HEK293 (cell line): ENCODE results near the gene DOK4.

Source experiments
- CTCF ChIA-PET: fragments of 350-600 bp; formaldehyde crosslinking; extraction: SDS; loops from one replicate; lab custom pipeline; 2021; ENCODE audit warnings: antibody characterized with exemption; lab: Yijun Ruan, JAX
- POLR2A ChIA-PET: fragments of 300-600 bp; formaldehyde crosslinking; extraction: SDS; loops from one replicate; lab custom pipeline; 2020; ENCODE audit warnings: antibody characterized with exemption, inconsistent platforms; lab: Yijun Ruan, JAX
- H3K27ac ChIP-seq: fragments of 200-500 bp; sonication (Bioruptor generic); 2 replicates; pipeline ENCODE4 v1.5.1; 2014; ENCODE audit warnings: low read depth, low read length, control low read depth, inconsistent platforms; ENCODE audit errors: extremely low read depth
- H3K36me3 ChIP-seq, 2 experiments: fragments of 200-500 bp in 1 of 2; sonication (Bioruptor generic) in 1 of 2; 1 replicate in 1 of 2; 2 replicates in 1 of 2; pipeline ENCODE4 v1.5.1; 2014 to 2017; ENCODE audit warnings: inconsistent platforms in 2 of 2, low read length in 2 of 2; ENCODE audit not compliant: control insufficient read depth in 2 of 2, insufficient read depth in 1 of 2
- H3K4me1 ChIP-seq: fragments of 200-500 bp; sonication (Bioruptor generic); 2 replicates; pipeline ENCODE4 v1.5.1; 2014; ENCODE audit warnings: mild to moderate bottlenecking, low read length, inconsistent platforms; ENCODE audit not compliant: control insufficient read depth, insufficient read depth
- H3K4me3 ChIP-seq: 2 replicates; pipeline ENCODE4 v1.5.1; 2011; ENCODE audit warnings: low read depth, mild to moderate bottlenecking, control low read depth, low read length, moderate library complexity
- H3K9me3 ChIP-seq: fragments of 200-500 bp; sonication (Bioruptor generic); 2 replicates; pipeline ENCODE4 v1.5.1; 2014; ENCODE audit warnings: low read depth, low read length, inconsistent platforms; ENCODE audit not compliant: control insufficient read depth, insufficient read depth
- BCL11B ChIP-seq: fragments of 450-650 bp; formaldehyde crosslinking; IDR thresholded peaks from 2 replicates; pipeline ENCODE4 v1.5.1; 2016; ENCODE audit warnings: low read depth, missing biosample characterization, missing genetic modification characterization
- HOXA7 ChIP-seq: sonication (generic); formaldehyde crosslinking; IDR thresholded peaks from 2 replicates; pipeline ENCODE4 v1.8.1; 2022; ENCODE audit warnings: missing genetic modification reagents, borderline replicate concordance
- OSR2 ChIP-seq: fragments of 450-650 bp; formaldehyde crosslinking; IDR thresholded peaks from 2 replicates; pipeline ENCODE4 v1.5.1; 2016; ENCODE audit warnings: missing biosample characterization, missing genetic modification characterization
- OVOL3 ChIP-seq: fragments of 450-650 bp; formaldehyde crosslinking; IDR thresholded peaks from 2 replicates; pipeline ENCODE4 v1.5.1; 2016; ENCODE audit warnings: missing biosample characterization, missing genetic modification characterization
- PRDM1 ChIP-seq: fragments of 450-650 bp; formaldehyde crosslinking; IDR thresholded peaks from 2 replicates; pipeline ENCODE4; 2016; ENCODE audit warnings: missing biosample characterization, missing genetic modification characterization
- PRDM10 ChIP-seq: fragments of 450-650 bp; formaldehyde crosslinking; IDR thresholded peaks from 2 replicates; pipeline ENCODE4 v1.5.1; 2016; ENCODE audit warnings: missing biosample characterization, missing genetic modification characterization
- PRDM4 ChIP-seq: fragments of 450-650 bp; formaldehyde crosslinking; IDR thresholded peaks from 2 replicates; pipeline ENCODE4 v1.5.1; 2017; ENCODE audit warnings: missing biosample characterization, missing genetic modification characterization
- SP7 ChIP-seq: fragments of 450-650 bp; formaldehyde crosslinking; IDR thresholded peaks from 2 replicates; pipeline ENCODE4 v1.5.1; 2016; ENCODE audit warnings: missing biosample characterization, missing genetic modification characterization
- WT1 ChIP-seq: fragments of 450-650 bp; formaldehyde crosslinking; IDR thresholded peaks from 2 replicates; pipeline ENCODE4 v1.5.1; 2016; ENCODE audit warnings: missing biosample characterization, missing genetic modification characterization
- YY2 ChIP-seq: fragments of 450-650 bp; formaldehyde crosslinking; IDR thresholded peaks from 2 replicates; pipeline ENCODE4 v1.5.1; 2016; ENCODE audit warnings: missing biosample characterization, missing genetic modification characterization
- ZBTB1 ChIP-seq: fragments of 450-650 bp; formaldehyde crosslinking; IDR thresholded peaks from 2 replicates; pipeline ENCODE4 v1.5.1; 2016; ENCODE audit warnings: missing biosample characterization, missing genetic modification characterization
- ZBTB11 ChIP-seq: fragments of 450-650 bp; formaldehyde crosslinking; conservative IDR thresholded peaks from 2 replicates; pipeline ENCODE4 v1.5.1; 2016; ENCODE audit warnings: low read depth, missing biosample characterization, missing genetic modification characterization
- ZBTB20 ChIP-seq: fragments of 450-650 bp; formaldehyde crosslinking; IDR thresholded peaks from 2 replicates; pipeline ENCODE4 v1.5.1; 2016; ENCODE audit warnings: missing biosample characterization, missing genetic modification characterization
- ZBTB21 ChIP-seq: fragments of 450-650 bp; formaldehyde crosslinking; IDR thresholded peaks from 2 replicates; pipeline ENCODE4 v1.5.1; 2017; ENCODE audit warnings: missing biosample characterization, missing genetic modification characterization
- ZBTB8A ChIP-seq: fragments of 450-650 bp; formaldehyde crosslinking; IDR thresholded peaks from 2 replicates; pipeline ENCODE4 v1.5.1; 2016; ENCODE audit warnings: missing biosample characterization, missing genetic modification characterization
- ZFHX2 ChIP-seq: fragments of 450-650 bp; formaldehyde crosslinking; conservative IDR thresholded peaks from 2 replicates; pipeline ENCODE4 v1.5.1; 2016; ENCODE audit warnings: missing biosample characterization, missing genetic modification characterization
- ZNF157 ChIP-seq: fragments of 450-650 bp; formaldehyde crosslinking; IDR thresholded peaks from 2 replicates; pipeline ENCODE4 v1.5.1; 2016; ENCODE audit warnings: missing biosample characterization, missing genetic modification characterization
- ZNF175 ChIP-seq: fragments of 450-650 bp; formaldehyde crosslinking; IDR thresholded peaks from 2 replicates; pipeline ENCODE4 v1.5.1; 2016; ENCODE audit warnings: missing biosample characterization, missing genetic modification characterization
- ZNF2 ChIP-seq: fragments of 450-650 bp; formaldehyde crosslinking; IDR thresholded peaks from 2 replicates; pipeline ENCODE4 v1.5.1; 2016; ENCODE audit warnings: missing biosample characterization, missing genetic modification characterization
- ZNF214 ChIP-seq: fragments of 450-650 bp; formaldehyde crosslinking; IDR thresholded peaks from 2 replicates; pipeline ENCODE4 v1.5.1; 2017; ENCODE audit warnings: missing biosample characterization, mild to moderate bottlenecking, missing genetic modification characterization, borderline replicate concordance
- ZNF239 ChIP-seq: fragments of 450-650 bp; formaldehyde crosslinking; IDR thresholded peaks from 2 replicates; pipeline ENCODE4 v1.5.1; 2016; ENCODE audit warnings: missing biosample characterization, missing genetic modification characterization
- ZNF266 ChIP-seq: fragments of 450-650 bp; formaldehyde crosslinking; IDR thresholded peaks from 2 replicates; pipeline ENCODE4 v1.5.1; 2016; ENCODE audit warnings: missing biosample characterization, missing genetic modification characterization, low read depth
- ZNF555 ChIP-seq: fragments of 450-650 bp; formaldehyde crosslinking; conservative IDR thresholded peaks from 2 replicates; pipeline ENCODE4 v1.5.1; 2017; ENCODE audit warnings: missing biosample characterization, mild to moderate bottlenecking, missing genetic modification characterization, inconsistent platforms
- ZNF658 ChIP-seq: fragments of 450-650 bp; formaldehyde crosslinking; IDR thresholded peaks from 2 replicates; pipeline ENCODE4; 2016; ENCODE audit warnings: missing biosample characterization, missing genetic modification characterization
- ZNF692 ChIP-seq: fragments of 450-650 bp; formaldehyde crosslinking; IDR thresholded peaks from 2 replicates; pipeline ENCODE4 v1.5.1; 2016; ENCODE audit warnings: missing biosample characterization, missing genetic modification characterization
- ZSCAN30 ChIP-seq: fragments of 450-650 bp; IDR thresholded peaks from 2 replicates; pipeline ENCODE4 v1.5.1; 2018; ENCODE audit warnings: missing biosample characterization, mild to moderate bottlenecking, missing genetic modification characterization, moderate library complexity
- ZXDB ChIP-seq: fragments of 450-650 bp; formaldehyde crosslinking; IDR thresholded peaks from 2 replicates; pipeline ENCODE4 v1.5.1; 2016; ENCODE audit warnings: missing biosample characterization, missing genetic modification characterization

DOK4 gene

GRCh38 chr16:57447186-57447962, 38.9 kb downstream of the DOK4 start, which contains the start of the genes CIAPIN1 and COQ9:
Gene CIAPIN1, minus strand, starts transcription at chr16:57447385. Its CDS starts 6,457 bp downstream, at chr16:57440928.
Gene COQ9, plus strand, starts transcription at chr16:57447479. Its CDS starts 27 bp downstream, at chr16:57447506.
- POLR2A ChIA-PET: interaction anchor here (0.5 to 2.4 kb wide), 26 partner anchors 9 to 367 kb away, joined by 3 to 40 read pairs (median 4); partner anchors contain the start of genes ADGRG1, POLR2C, PSME3IP1 and RSPRY1
- no peaks in the 10 kb centered on the region for H3K4me1 ChIP-seq
- no peak for TF ChIP-seq ZNF266 (tag by site-specific recombination)
- TF ChIP-seq PRDM1 (tag by site-specific recombination): 0 out of 2 replicates have a peak, but pooled peaks have one; percentile 7
- peak; percentile 59; the same call in 1 of the 2 replicates for TF ChIP-seq ZNF692 (tag by site-specific recombination)
- no peak for TF ChIP-seq HOXA7
- TF ChIP-seq ZSCAN30 (tag by site-specific recombination): peak; percentile 38; the same call in 1 of the 2 replicates
- TF ChIP-seq ZNF175 (tag by site-specific recombination): no peak
- peak; percentile 77 for TF ChIP-seq SP7
- peak; percentile 29; the same call in 1 of the 2 replicates for TF ChIP-seq OVOL3 (tag by site-specific recombination)
- peak; percentile 81 for TF ChIP-seq PRDM10
- peak; percentile 34; the same call in 1 of the 2 replicates for TF ChIP-seq PRDM4 (tag by site-specific recombination)
- TF ChIP-seq ZFHX2 (tag by site-specific recombination): peak; percentile 89
- no peak for TF ChIP-seq ZBTB1 (tag by site-specific recombination)
- TF ChIP-seq ZNF658 (tag by site-specific recombination): no peak
- TF ChIP-seq YY2: peak; percentile 92
- 0 out of 2 replicates have a peak, but pooled peaks have one; percentile 14 for TF ChIP-seq ZNF239 (tag by site-specific recombination)
- TF ChIP-seq ZNF555: no peak
- peak; percentile 55; the same call in 1 of the 2 replicates for TF ChIP-seq ZNF2 (tag by site-specific recombination)
- peak; percentile 57; the same call in 1 of the 2 replicates for TF ChIP-seq ZBTB20 (tag by site-specific recombination)
- TF ChIP-seq ZBTB21: no peak; the same call in 1 of the 2 replicates
- no peak for TF ChIP-seq BCL11B (tag by site-specific recombination)
- TF ChIP-seq ZBTB8A (tag by site-specific recombination): peak; percentile 26; the same call in 1 of the 2 replicates
- TF ChIP-seq OSR2 (tag by site-specific recombination): peak; percentile 57
- TF ChIP-seq ZXDB: peak; percentile 90
- no peak for TF ChIP-seq WT1 (tag by site-specific recombination)
- no peak for TF ChIP-seq ZNF214 (tag by site-specific recombination)
- peak; percentile 81 for TF ChIP-seq ZBTB11
- TF ChIP-seq ZNF157 (tag by site-specific recombination): no peak

More at GRCh38 chr16:57447186-57447962, 38.9 kb downstream of the DOK4 start, which contains the start of the genes CIAPIN1 and COQ9:
- no peaks in the 10 kb centered on the region for H3K9me3 ChIP-seq
- H3K36me3 ChIP-seq: peaks cover 15 to 20% of the 10 kb centered on the region in 2 experiments
- H3K4me3 ChIP-seq: peak within 1 kb of the TSS; percentile 95
- peak within 1 kb of the TSS; percentile 77 for H3K27ac ChIP-seq
- CTCF ChIA-PET: interaction anchor here (0.6 to 2.7 kb wide), 8 partner anchors 14 to 571 kb away, joined by 3 to 14 read pairs (median 4); partner anchors contain the start of gene POLR2C
